Ovary (tissue), 3 donors: ENCODE data around the gene ABTB2.

Experiments
- CTCF ChIP-seq, 3 donors: fragments of 450-650 bp in 2 of 3; fragments of 200-600 bp in 1 of 3; IDR thresholded peaks; one replicate each; pipeline versions ENCODE4 v1.5.1 to v1.8.0; 2016 to 2022; ENCODE audit warnings: antibody characterized with exemption in 3 of 3, mild to moderate bottlenecking in 1 of 3
- EP300 ChIP-seq: sonication (generic); formaldehyde crosslinking; IDR thresholded peaks from one replicate; pipeline ENCODE4 v1.6.1; 2017; ENCODE audit warnings: antibody characterized with exemption
- POLR2A ChIP-seq: fragments of 450-650 bp; IDR thresholded peaks from one replicate; pipeline ENCODE4 v1.6.1; 2017; ENCODE audit warnings: antibody characterized with exemption, mild to moderate bottlenecking, moderate library complexity
- donor health status: DM: no; HTN: no; CAD: no.

- TF ChIP-seq POLR2A (no peak), EP300 (no peak), CTCF (IDR thresholded peaks at IDR 0.05) (no peak)
Measured at GRCh38 chr11:34218067-34218466, 139.7 kb downstream of the ABTB2 start.
